Endothelial cell of umbilical vein (primary cell): ENCODE results near the gene EMC8. TPM values are rescaled to one million over a fixed set of nuclear protein-coding genes. Genes with fewer than 3 reads are reported as not detected.

Source experiments
- BruUV-seq: library from RNA; stranded (reverse); fragments of 400-500 nt; replicated peaks from 2 replicates; lab custom pipeline; 2021; lab: Mats Ljungman, UMichigan
- CTCF ChIA-PET: fragments of 300-600, 350-600 bp; sonication (Branson Sonifier 250); formaldehyde crosslinking; loops from one replicate; lab custom pipeline; 2021; ENCODE audit warnings: antibody characterized with exemption, inconsistent platforms; lab: Charles Lee
- POLR2A ChIA-PET: fragments of 300-600, 350-600 bp; sonication (Branson Sonifier 250); formaldehyde crosslinking; loops from one replicate; lab custom pipeline; 2021; ENCODE audit warnings: antibody characterized with exemption, inconsistent platforms; lab: Charles Lee
- DNase-seq: peaks from one replicate; pipeline ENCODE4 v3.0.0-alpha.2; 2011; ENCODE audit warnings: low read depth, low spot score
- FAIRE-seq: peaks from 2 replicates; lab custom pipeline; 2011; peaks lifted over from hg19 to GRCh38; lab: Jason Lieb, UNC
- H2AFZ ChIP-seq: 2 replicates; pipeline ENCODE4 v1.6.0; 2012; ENCODE audit warnings: low read depth, low read length, control low read depth, inconsistent platforms
- H3K27ac ChIP-seq: 2 replicates; pipeline ENCODE4 v1.5.1; 2011; ENCODE audit warnings: low read depth, mild to moderate bottlenecking, control low read depth, low read length, moderate library complexity; ENCODE audit not compliant: insufficient read depth
- H3K27me3 ChIP-seq, 2 experiments: 2 replicates each; pipeline versions ENCODE4 v1.6.0 to v1.6.1; 2011; ENCODE audit warnings: low read length in 2 of 2, mixed read lengths in 1 of 2; ENCODE audit not compliant: control insufficient read depth in 2 of 2, insufficient read depth in 2 of 2
- H3K36me3 ChIP-seq, 2 experiments: 2 replicates in 1 of 2; 3 replicates in 1 of 2; pipeline ENCODE4 v1.5.1; 2011; ENCODE audit warnings: low read length in 2 of 2, mild to moderate bottlenecking in 1 of 2, moderate library complexity in 1 of 2; ENCODE audit not compliant: control insufficient read depth in 2 of 2, insufficient read depth in 2 of 2; ENCODE audit errors: extremely low read depth in 1 of 2
- H3K4me1 ChIP-seq: 3 replicates; pipeline ENCODE4 v1.5.1; 2011; ENCODE audit warnings: mild to moderate bottlenecking, low read length; ENCODE audit not compliant: control insufficient read depth, insufficient read depth; ENCODE audit errors: extremely low read depth
- H3K4me2 ChIP-seq: 2 replicates; pipeline ENCODE4 v1.6.1; 2011; ENCODE audit warnings: low read length, control low read depth, mixed read lengths; ENCODE audit not compliant: insufficient read depth
- H3K4me3 ChIP-seq, 3 experiments: fragments of 200-600 bp in 1 of 3; sonication (generic), shearing (Covaris generic) in 1 of 3; replicated peaks in 1 of 3; 2 replicates each; pipeline ENCODE4 v1.5.1; 2011 to 2016; ENCODE audit warnings: control low read depth in 3 of 3, low read length in 3 of 3, mild to moderate bottlenecking in 2 of 3, inconsistent platforms in 1 of 3, low read depth in 1 of 3, moderate library complexity in 1 of 3; ENCODE audit not compliant: insufficient read depth in 1 of 3
- H3K79me2 ChIP-seq: 2 replicates; pipeline ENCODE4 v1.6.0; 2012; ENCODE audit warnings: low read length, inconsistent platforms; ENCODE audit not compliant: control insufficient read depth, insufficient read depth
- H3K9ac ChIP-seq: replicated peaks from 2 replicates; pipeline ENCODE3; 2011; ENCODE audit warnings: low read length, control low read depth; ENCODE audit not compliant: insufficient read depth; ENCODE audit errors: extremely low read depth
- H3K9me1 ChIP-seq: replicated peaks from 3 replicates; pipeline ENCODE4 v1.6.0; 2011; ENCODE audit warnings: mild to moderate bottlenecking, low read length; ENCODE audit not compliant: control insufficient read depth, insufficient read depth; ENCODE audit errors: extremely low read depth
- H3K9me3 ChIP-seq: replicated peaks from 2 replicates; pipeline ENCODE4 v1.5.1; 2012; ENCODE audit warnings: low read length, inconsistent platforms; ENCODE audit not compliant: control insufficient read depth, insufficient read depth
- H4K20me1 ChIP-seq: replicated peaks from 2 replicates; pipeline ENCODE3; 2011; ENCODE audit warnings: mild to moderate bottlenecking, low read length; ENCODE audit not compliant: control insufficient read depth, insufficient read depth; ENCODE audit errors: extremely low read depth
- EZH2 ChIP-seq: IDR thresholded peaks from 2 replicates; pipeline ENCODE4 v1.6.1; 2012; ENCODE audit warnings: borderline replicate concordance, low read depth, mild to moderate bottlenecking, moderate library complexity, low read length, inconsistent platforms; ENCODE audit not compliant: severe bottlenecking
- FOS ChIP-seq: IDR thresholded peaks from 2 replicates; pipeline ENCODE4 v1.6.1; 2011; ENCODE audit warnings: mild to moderate bottlenecking, low read length, moderate library complexity, borderline replicate concordance; ENCODE audit not compliant: insufficient read depth
- GATA2 ChIP-seq: IDR thresholded peaks from 2 replicates; pipeline ENCODE4 v1.7.0; 2011; ENCODE audit warnings: low read depth, mild to moderate bottlenecking, moderate library complexity, mixed read lengths, low read length; ENCODE audit not compliant: insufficient read length, insufficient read depth
- JUN ChIP-seq: IDR thresholded peaks from 2 replicates; pipeline ENCODE4 v1.6.1; 2011; ENCODE audit warnings: borderline replicate concordance, low read depth; ENCODE audit not compliant: insufficient read length, insufficient read depth
- MYC ChIP-seq: IDR thresholded peaks from one replicate; pipeline ENCODE4 v1.6.1; 2011; ENCODE audit warnings: mild to moderate bottlenecking, low read depth, low read length
- POLR2A ChIP-seq: IDR thresholded peaks from 2 replicates; pipeline ENCODE4 v1.6.1; 2012; ENCODE audit warnings: low read depth, mild to moderate bottlenecking, control low read depth, low read length
- POLR2AphosphoS5 ChIP-seq: IDR thresholded peaks from 2 replicates; pipeline ENCODE4 v1.6.1; 2012; ENCODE audit warnings: low read depth, mild to moderate bottlenecking, control low read depth, low read length, moderate library complexity; ENCODE audit not compliant: insufficient read depth
- dilution Hi-C: fragments of 300-500 bp; cut with MboI; formaldehyde crosslinking; loops from one replicate; pipeline ENCODE4 v1.15.0; 2019; ENCODE audit warnings: low sequenced_read_pairs; ENCODE audit not compliant: extremely low pct_ligation_motif_present
- intact Hi-C: fragments of 100-400 bp; cut with micrococcal nuclease; formaldehyde crosslinking; loops from one replicate; pipeline ENCODE4 v1.10.0; 2022
- polyA plus RNA-seq, 4 experiments: library from polyadenylated mRNA; depleted of rRNA in 3 of 4; stranded (reverse) in 3 of 4; unstranded in 1 of 4; fragments of >200 nt; gene quantifications; 2 replicates each; pipeline versions ENCODE4 v1.2.1 to v1.2.3, GENCODE V29; 2011 to 2012; ENCODE audit warnings: missing spikeins in 1 of 4
- total RNA-seq: library from RNA; stranded (reverse); gene quantifications from 2 replicates; pipeline ENCODE4 v1.2.3, GENCODE V29; 2021
- TF ChIP-seq, protein P1 (sequence below): IDR thresholded peaks from 2 replicates; pipeline ENCODE4 v1.6.1; 2011; ENCODE audit not compliant: insufficient read depth, insufficient read length
- TF ChIP-seq, protein P2 (sequence below), 2 donors: IDR thresholded peaks; 1 replicate in 1 of 2; 2 replicates in 1 of 2; pipeline ENCODE4 v1.5.1; 2011; ENCODE audit warnings: low read length in 2 of 2, mild to moderate bottlenecking in 2 of 2, moderate library complexity in 2 of 2, control low read depth in 1 of 2, inconsistent platforms in 1 of 2, low read depth in 1 of 2; ENCODE audit not compliant: insufficient read depth in 1 of 2; ENCODE audit errors: extremely low read depth in 1 of 2

Gene EMC8
- total and polyA plus RNA-seq, 2 donors (not counting 3 experiments of a cell fraction or from before 2014, with no cell fraction given) = 51.2 to 59.6 TPM

DNA sequence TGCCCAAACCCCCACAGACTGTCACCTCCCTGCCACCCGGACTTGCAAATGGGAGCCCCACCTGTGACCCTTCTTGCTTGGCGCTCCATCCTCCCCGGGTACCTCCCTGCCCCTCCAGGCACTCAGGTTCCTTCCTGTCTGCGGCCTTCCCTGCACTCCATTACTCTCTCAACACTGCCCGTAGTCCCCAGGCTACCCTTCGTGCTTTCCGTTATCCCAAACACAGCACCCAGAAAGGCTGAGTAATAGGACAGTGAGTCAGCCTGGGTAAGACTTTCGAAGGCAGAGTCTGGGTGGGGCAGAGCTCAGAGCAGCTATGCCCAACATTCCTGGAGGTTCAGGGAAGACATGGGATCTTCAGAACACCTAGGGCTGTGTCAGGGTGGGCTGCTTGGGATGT is 31.8 kb downstream of the EMC8 start:
- intact Hi-C loops (no loop called here), dilution Hi-C loops (no loop called here)
- no peak overlapping the region for H3K9ac ChIP-seq
- CTCF ChIA-PET = interaction anchor here (1.1 to 1.9 kb wide), 3 partner anchors 8 to 108 kb away, joined by 3 to 6 read pairs (median 3); no protein-coding TSS in a partner anchor
- DNase-seq = peak; percentile 60
- POLR2A ChIA-PET = no interaction called here
- no peak overlapping the region for H3K4me3 ChIP-seq
- TF ChIP-seq MYC (no peak), FOS (peak; percentile 92), POLR2AphosphoS5 (peak; percentile 14), EZH2 (no peak), JUN (peak; percentile 6), GATA2 (no peak), POLR2A (no peak)
- TF ChIP-seq, protein P1, sequence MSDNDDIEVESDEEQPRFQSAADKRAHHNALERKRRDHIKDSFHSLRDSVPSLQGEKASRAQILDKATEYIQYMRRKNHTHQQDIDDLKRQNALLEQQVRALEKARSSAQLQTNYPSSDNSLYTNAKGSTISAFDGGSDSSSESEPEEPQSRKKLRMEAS = no peak
- TF ChIP-seq, protein P2, sequence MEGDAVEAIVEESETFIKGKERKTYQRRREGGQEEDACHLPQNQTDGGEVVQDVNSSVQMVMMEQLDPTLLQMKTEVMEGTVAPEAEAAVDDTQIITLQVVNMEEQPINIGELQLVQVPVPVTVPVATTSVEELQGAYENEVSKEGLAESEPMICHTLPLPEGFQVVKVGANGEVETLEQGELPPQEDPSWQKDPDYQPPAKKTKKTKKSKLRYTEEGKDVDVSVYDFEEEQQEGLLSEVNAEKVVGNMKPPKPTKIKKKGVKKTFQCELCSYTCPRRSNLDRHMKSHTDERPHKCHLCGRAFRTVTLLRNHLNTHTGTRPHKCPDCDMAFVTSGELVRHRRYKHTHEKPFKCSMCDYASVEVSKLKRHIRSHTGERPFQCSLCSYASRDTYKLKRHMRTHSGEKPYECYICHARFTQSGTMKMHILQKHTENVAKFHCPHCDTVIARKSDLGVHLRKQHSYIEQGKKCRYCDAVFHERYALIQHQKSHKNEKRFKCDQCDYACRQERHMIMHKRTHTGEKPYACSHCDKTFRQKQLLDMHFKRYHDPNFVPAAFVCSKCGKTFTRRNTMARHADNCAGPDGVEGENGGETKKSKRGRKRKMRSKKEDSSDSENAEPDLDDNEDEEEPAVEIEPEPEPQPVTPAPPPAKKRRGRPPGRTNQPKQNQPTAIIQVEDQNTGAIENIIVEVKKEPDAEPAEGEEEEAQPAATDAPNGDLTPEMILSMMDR (IDR thresholded peaks at IDR 0.05; ENCODE audit: extremely low read depth in 1 of 2, insufficient read depth in 1 of 2, low read depth in 1 of 2, low read length in 2 of 2) = no peak
- H3K79me2 ChIP-seq = no peaks in the 10 kb centered on the region
- H3K36me3 ChIP-seq = no peaks in the 10 kb centered on the region
- peaks cover 9% of the 10 kb centered on the region for H3K4me1 ChIP-seq
- no peaks in the 10 kb centered on the region for H3K9me1 ChIP-seq
- H3K9me3 ChIP-seq = no peaks in the 10 kb centered on the region
- H4K20me1 ChIP-seq = no peaks in the 10 kb centered on the region
- peak; percentile 98 for FAIRE-seq
- H3K27ac ChIP-seq = peak overlapping the region; percentile 16
- H3K27me3 ChIP-seq = no peaks in the 10 kb centered on the region
- BruUV-seq = no TSS peak
- H2AFZ ChIP-seq = peak overlapping the region; percentile 8
- no peak overlapping the region for H3K4me2 ChIP-seq
